Breast epithelium (tissue), 3 donors: Measurements from ENCODE around the gene HELT.

Experiments
- POLR2A ChIP-seq: fragments of 450-650 bp; IDR thresholded peaks from one replicate; pipeline ENCODE4 v1.6.1; 2016; ENCODE audit warnings: antibody characterized with exemption, mild to moderate bottlenecking, moderate library complexity
- TF ChIP-seq, protein P1 (sequence below), 3 donors: fragments of 450-650 bp; IDR thresholded peaks; one replicate each; pipeline ENCODE4 v1.5.1; 2016 to 2017; ENCODE audit warnings: antibody characterized with exemption in 3 of 3, mild to moderate bottlenecking in 3 of 3, moderate library complexity in 3 of 3

DNA sequence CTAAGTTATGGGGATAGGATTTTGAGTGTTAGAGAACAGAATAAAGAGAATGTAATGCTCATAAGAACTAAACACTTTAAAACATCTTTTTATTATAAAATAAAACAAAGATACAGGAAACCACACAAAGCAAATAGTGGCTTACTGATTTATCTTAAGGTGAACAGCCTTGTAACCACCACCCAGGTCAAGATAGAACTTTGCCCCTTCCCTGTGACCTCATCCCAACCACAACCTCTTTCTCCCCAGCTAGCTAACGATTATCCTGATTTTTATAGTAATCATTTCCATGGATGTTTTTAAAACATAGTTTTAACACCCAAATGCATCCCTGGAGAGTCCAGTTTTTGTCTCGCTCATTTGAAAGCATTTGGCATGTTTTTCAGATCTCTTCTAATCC is 17.0 kb downstream of the HELT start:
- TF ChIP-seq, protein P1, sequence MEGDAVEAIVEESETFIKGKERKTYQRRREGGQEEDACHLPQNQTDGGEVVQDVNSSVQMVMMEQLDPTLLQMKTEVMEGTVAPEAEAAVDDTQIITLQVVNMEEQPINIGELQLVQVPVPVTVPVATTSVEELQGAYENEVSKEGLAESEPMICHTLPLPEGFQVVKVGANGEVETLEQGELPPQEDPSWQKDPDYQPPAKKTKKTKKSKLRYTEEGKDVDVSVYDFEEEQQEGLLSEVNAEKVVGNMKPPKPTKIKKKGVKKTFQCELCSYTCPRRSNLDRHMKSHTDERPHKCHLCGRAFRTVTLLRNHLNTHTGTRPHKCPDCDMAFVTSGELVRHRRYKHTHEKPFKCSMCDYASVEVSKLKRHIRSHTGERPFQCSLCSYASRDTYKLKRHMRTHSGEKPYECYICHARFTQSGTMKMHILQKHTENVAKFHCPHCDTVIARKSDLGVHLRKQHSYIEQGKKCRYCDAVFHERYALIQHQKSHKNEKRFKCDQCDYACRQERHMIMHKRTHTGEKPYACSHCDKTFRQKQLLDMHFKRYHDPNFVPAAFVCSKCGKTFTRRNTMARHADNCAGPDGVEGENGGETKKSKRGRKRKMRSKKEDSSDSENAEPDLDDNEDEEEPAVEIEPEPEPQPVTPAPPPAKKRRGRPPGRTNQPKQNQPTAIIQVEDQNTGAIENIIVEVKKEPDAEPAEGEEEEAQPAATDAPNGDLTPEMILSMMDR (IDR thresholded peaks at IDR 0.05), result no peak
- TF ChIP-seq POLR2A, result no peak
